Peyer's patch (tissue), 4 donors: ENCODE results near the gene C22orf31.

ENCODE experiments used
- POLR2A ChIP-seq, 2 donors: fragments of 450-650 bp; IDR thresholded peaks; one replicate each; pipeline ENCODE4 v1.5.1; 2017; ENCODE audit warnings: antibody characterized with exemption in 2 of 2, mild to moderate bottlenecking in 2 of 2, moderate library complexity in 2 of 2
- TF ChIP-seq, protein P1 (sequence below), 6 experiments: fragments of 450-650 bp in 4 of 6; fragments of 200-600 bp in 2 of 6; sonication (generic) in 1 of 6; IDR thresholded peaks; one replicate each; pipeline ENCODE4 v1.5.1; 2017 to 2019; ENCODE audit warnings: antibody characterized with exemption in 6 of 6, mild to moderate bottlenecking in 3 of 6, moderate library complexity in 1 of 6

DNA sequence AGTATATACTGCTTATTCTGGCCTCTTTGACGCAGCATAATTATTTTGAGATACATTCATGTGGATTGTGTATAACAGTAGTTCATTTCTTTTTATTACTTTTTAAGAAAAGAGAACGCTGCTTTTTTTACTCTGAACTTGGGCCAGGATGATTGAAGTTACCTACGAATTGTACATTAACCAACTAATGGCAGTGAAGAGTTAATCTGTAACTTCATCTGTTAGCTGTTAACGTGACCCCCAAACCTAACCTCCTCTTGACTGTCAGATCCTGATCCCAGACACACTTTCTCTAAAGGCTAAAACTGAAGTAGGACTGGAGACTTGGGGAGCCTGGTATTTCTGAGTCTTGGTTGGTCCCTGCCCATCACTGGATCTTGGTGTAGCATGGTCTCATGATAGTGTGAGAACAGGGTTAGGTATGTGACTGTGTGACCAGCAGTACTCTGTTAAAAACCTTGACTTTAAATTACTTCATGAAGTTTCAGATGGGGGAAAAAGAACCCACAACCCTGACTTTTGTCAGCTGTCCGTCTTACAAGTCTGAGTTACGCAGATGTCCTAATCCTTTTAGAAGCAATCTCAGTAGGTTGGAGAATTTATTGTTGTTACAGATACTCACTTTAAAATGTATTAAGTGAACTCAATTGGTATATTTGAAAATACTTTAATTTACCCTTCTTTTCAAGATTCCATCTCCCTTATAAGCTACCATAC, 39.4 kb downstream of the C22orf31 start:
- TF ChIP-seq, protein P1, sequence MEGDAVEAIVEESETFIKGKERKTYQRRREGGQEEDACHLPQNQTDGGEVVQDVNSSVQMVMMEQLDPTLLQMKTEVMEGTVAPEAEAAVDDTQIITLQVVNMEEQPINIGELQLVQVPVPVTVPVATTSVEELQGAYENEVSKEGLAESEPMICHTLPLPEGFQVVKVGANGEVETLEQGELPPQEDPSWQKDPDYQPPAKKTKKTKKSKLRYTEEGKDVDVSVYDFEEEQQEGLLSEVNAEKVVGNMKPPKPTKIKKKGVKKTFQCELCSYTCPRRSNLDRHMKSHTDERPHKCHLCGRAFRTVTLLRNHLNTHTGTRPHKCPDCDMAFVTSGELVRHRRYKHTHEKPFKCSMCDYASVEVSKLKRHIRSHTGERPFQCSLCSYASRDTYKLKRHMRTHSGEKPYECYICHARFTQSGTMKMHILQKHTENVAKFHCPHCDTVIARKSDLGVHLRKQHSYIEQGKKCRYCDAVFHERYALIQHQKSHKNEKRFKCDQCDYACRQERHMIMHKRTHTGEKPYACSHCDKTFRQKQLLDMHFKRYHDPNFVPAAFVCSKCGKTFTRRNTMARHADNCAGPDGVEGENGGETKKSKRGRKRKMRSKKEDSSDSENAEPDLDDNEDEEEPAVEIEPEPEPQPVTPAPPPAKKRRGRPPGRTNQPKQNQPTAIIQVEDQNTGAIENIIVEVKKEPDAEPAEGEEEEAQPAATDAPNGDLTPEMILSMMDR (IDR thresholded peaks at IDR 0.05): no peak
- no peak for TF ChIP-seq POLR2A (IDR thresholded peaks at IDR 0.05)
